Nephron progenitor cell (in vitro differentiated cells): ENCODE measurements around the gene BRMS1.

ENCODE experiments used
- DNase-seq: peaks from one replicate; pipeline ENCODE4 v3.0.0; 2021
- H3K27ac Mint-ChIP-seq: 2 replicates; pipeline ENCODE4 v1.8.0; 2021; ENCODE audit warnings: mild to moderate bottlenecking, moderate library complexity, mixed read lengths
- H3K27me3 Mint-ChIP-seq: 2 replicates; pipeline ENCODE4 v1.8.0; 2021; ENCODE audit warnings: mild to moderate bottlenecking, low read depth, mixed read lengths; ENCODE audit not compliant: poor library complexity
- H3K36me3 Mint-ChIP-seq: 2 replicates; pipeline ENCODE4 v1.8.0; 2021; ENCODE audit warnings: low read depth, mixed read lengths
- H3K4me1 Mint-ChIP-seq: 2 replicates; pipeline ENCODE4 v1.8.0; 2021; ENCODE audit warnings: mixed read lengths
- H3K4me3 Mint-ChIP-seq: 2 replicates; pipeline ENCODE4 v1.8.0; 2021; ENCODE audit warnings: mild to moderate bottlenecking, moderate library complexity, mixed read lengths
- H3K9me3 Mint-ChIP-seq: 2 replicates; pipeline ENCODE4 v1.8.0; 2021; ENCODE audit warnings: mild to moderate bottlenecking, moderate library complexity, mixed read lengths
- CTCF ChIP-seq: fragments of 200-600 bp; sonication (generic); IDR thresholded peaks from 2 replicates; pipeline ENCODE4 v1.5.0; 2021; ENCODE audit warnings: antibody characterized with exemption

Gene BRMS1

DNA sequence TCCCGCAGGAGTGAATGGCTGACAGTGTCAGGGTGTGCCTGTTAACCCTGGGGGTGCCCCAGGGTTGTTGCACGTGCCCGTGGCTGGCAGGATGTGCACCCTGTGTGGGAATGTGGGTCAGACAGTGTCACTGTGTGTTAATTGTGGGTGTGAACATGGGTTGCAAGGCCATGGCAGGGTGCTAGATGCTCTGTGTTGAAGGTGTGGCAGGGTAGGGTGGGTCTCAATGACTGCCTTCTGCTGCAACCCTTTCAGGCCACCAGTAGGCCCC, 16.9 kb downstream of the BRMS1 start:
- H3K4me3 Mint-ChIP-seq = no peak overlapping the region
- DNase-seq = no peak
- no peaks in the 10 kb centered on the region for H3K9me3 Mint-ChIP-seq
- peaks cover 67% of the 10 kb centered on the region for H3K4me1 Mint-ChIP-seq
- H3K36me3 Mint-ChIP-seq = no peaks in the 10 kb centered on the region
- H3K27me3 Mint-ChIP-seq = peaks cover 5% of the 10 kb centered on the region
- TF ChIP-seq CTCF = no peak
- no peak overlapping the region for H3K27ac Mint-ChIP-seq

DNA sequence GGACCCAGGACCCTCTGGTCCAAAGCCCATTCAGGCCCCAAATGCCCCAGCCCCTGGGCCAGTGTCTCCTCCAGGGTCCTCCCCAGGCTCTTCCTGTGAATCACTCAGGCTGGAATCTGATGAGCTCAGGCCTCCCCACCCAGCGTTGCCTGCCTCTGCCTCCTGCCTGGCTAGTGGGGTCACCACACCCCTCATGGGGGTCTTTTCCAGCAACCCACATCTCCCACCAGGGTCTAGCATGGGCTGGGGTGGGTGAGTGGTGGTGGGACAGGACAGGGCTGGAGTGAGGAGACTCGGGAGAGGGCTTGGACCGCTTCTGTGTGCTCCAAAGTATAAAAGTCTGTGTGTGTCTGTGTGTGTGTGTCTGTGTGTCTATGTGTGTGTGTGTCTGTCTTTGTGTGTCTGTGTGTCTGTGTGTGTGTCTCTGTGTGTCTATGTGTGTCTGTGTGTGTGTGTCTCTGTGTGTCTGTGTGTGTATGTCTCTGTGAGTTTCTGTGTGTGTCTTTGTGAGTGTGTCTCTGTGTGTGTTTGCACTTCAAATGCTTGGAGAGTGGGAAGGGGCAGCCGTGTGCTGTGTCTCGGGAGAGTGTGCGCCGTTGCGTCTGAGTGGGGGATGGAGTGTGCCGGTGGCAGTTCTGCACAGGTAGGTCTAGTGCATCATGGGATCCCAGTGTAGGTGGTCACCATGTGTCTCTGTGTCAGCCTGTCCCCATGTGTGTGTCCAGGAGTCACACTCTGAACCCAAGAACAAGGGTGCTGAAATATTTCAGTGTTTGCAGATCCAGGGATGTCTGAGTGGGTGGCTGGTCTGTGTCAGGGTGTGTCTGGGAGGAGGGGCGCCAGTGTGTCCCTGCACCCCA, 17.5 kb downstream of the BRMS1 start:
- TF ChIP-seq CTCF = no peak
- Mint-ChIP-seq H3K27me3 (peaks cover 5% of the 10 kb centered on the region), H3K36me3 (no peaks in the 10 kb centered on the region), H3K4me1 (peaks cover 72% of the 10 kb centered on the region), H3K9me3 (no peaks in the 10 kb centered on the region), H3K27ac (peak overlapping the region; percentile 5), H3K4me3 (peak overlapping the region; percentile 2)
- no peak for DNase-seq

GRCh38 chr11:66326261-66327111, 18.4 kb downstream of the BRMS1 start:
- peak overlapping the region; percentile 5 for H3K4me3 Mint-ChIP-seq
- no peaks in the 10 kb centered on the region for H3K36me3 Mint-ChIP-seq
- H3K9me3 Mint-ChIP-seq = no peaks in the 10 kb centered on the region
- peak overlapping the region; percentile 17 for H3K27ac Mint-ChIP-seq
- peaks cover 80% of the 10 kb centered on the region for H3K4me1 Mint-ChIP-seq
- TF ChIP-seq CTCF = no peak
- peaks cover 5% of the 10 kb centered on the region for H3K27me3 Mint-ChIP-seq
- peak; percentile 63 for DNase-seq

- Mint-ChIP-seq H3K27me3 (peaks cover 5% of the 10 kb centered on the region), H3K9me3 (peaks cover 1% of the 10 kb centered on the region), H3K36me3 (no peaks in the 10 kb centered on the region), H3K4me1 (peaks cover 76% of the 10 kb centered on the region), H3K4me3 (peak overlapping the region; percentile 15), H3K27ac (no peak overlapping the region)
- no peak for DNase-seq
- no peak for TF ChIP-seq CTCF
These were observed 19.6 kb downstream of the BRMS1 start for GRCh38 chr11:66325263-66325671.

- Mint-ChIP-seq H3K4me3 (no peak overlapping the region), H3K9me3 (peaks cover 8% of the 10 kb centered on the region), H3K27ac (peak overlapping the region; percentile 71), H3K4me1 (peaks cover 75% of the 10 kb centered on the region), H3K36me3 (no peaks in the 10 kb centered on the region), H3K27me3 (peaks cover 5% of the 10 kb centered on the region)
- TF ChIP-seq CTCF = no peak
- DNase-seq = no peak
These were observed 20.2 kb downstream of the BRMS1 start for GRCh38 chr11:66324664-66325063.
